Stimulated activated CD4-positive, alpha-beta T cell treated with anti-CD3 and anti-CD28 coated beads, Interleukin-2, amount 100 ng/mL, for 4 hours (primary cell): Measurements from ENCODE around the gene GCH1.

ENCODE experiments used
- DNase-seq: peaks from one replicate; pipeline ENCODE4 v3.0.0-alpha.2; 2020; ENCODE audit warnings: low read depth

Gene GCH1

DNA sequence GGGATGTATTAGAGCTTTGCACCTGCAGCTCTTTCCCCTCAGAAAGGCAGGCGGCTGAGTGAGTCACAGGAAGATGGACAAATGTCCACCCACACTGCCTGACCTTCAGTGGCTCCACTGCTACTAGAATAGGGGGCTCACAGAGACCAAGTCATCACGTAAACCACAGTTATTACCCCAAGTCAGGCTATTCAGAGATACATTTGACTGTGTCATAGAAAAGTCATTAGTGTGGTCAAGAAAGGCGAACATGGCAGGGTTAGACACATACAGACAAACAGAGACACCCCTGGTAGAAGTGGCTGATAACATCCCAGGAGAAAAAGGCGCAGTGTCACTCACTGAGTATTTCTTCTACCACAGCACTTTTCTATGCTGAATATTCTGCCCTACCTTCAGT, 36.0 kb downstream of the GCH1 start:
- DNase-seq: no peak

DNA sequence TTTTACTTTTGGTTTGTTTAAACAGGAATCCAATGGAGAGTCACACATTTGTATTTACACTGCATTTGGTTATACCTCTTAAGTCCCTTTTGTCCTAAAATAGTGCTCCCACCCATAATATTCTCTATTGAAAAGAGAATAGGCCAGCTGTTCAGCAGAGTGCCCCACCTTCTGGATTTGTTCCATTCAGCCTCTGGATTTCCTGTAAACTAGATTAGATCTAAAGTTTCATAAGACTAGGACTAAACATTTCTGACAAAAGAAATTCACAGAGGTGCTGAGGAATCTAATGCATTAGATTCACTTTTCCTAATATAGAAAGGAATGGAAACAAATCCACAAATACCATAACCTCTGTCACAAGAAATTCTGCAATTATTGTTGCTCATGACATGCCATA, 38.1 kb downstream of the GCH1 start:
- no peak for DNase-seq

DNA sequence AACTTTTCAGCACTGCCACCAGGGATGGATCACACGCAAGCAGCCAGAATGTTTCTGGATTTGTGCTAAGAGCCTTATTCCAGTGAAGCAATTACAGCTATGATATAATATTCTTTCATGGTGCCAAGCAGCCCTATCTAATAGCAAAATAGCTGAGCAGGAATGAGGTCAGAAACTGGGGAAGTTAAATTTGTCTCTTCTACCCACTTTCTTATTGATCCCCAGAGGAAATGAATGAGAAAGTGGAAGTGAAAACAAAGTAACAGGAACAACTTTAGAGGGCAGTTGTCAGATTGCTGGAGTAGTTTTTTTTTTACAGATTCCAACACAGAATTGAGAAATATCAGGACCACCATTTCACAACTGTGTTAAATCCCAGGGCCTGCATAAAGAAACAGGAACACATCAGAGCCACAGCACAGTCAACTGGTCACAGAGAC, 44.8 kb downstream of the GCH1 start:
- DNase-seq: no peak

DNA sequence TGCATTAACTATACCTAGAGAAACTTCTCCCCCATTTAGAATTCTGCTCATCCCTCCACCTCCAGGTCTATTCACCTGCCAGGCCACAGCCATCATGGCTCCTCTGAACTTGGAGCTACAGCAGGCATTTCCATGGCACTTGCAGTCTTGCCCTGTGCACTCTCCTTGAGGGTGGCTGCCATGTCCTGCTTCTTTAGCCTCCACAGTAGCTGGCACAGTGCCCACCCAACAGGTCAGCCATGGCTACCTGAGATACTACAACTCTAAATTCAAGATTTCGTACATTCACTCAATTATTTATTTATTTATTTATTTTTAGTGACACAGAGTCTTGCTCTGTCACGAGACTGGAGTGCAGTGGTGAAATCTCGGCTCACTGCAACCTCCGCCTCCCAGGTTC, 46.5 kb downstream of the GCH1 start:
- DNase-seq: no peak

DNA sequence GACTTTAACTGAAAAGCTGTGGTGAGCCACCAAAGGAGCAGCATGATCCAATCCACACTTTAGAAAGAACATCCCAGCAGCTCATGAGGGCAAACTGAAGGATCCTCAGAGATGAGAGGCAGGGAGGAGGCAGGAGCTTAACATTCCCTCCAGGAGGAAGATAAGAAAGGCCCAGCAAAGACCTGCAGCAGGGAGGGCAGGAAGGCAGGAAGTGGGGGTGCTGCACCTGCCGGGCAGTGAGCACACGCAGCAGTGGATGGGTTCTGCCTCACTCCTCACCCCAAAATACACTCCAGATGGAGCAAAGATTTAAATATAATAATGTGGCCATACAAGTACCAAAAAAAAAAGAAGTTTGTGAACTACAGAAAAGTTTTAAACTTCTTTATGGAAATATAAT, 48.4 kb downstream of the GCH1 start:
- no peak for DNase-seq

DNA sequence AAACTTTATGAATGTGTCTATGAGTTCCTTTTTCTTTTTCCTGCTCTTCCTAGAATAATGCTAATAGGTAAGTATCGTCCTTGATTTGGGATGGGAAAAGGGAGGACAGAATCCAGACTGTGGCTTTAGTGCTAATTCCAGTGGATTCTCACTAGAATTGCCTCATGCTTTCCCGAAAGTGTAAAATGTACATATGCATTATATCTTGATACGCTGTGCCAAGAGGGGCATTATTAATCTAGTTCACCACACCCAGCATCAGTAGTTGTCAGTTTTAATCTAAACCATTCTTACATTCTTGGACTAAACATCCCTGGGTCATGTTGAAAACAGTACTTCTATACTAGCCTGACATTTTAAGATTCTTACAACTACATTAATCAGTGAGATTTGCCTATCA, 49.3 kb downstream of the GCH1 start:
- DNase-seq: no peak

DNA sequence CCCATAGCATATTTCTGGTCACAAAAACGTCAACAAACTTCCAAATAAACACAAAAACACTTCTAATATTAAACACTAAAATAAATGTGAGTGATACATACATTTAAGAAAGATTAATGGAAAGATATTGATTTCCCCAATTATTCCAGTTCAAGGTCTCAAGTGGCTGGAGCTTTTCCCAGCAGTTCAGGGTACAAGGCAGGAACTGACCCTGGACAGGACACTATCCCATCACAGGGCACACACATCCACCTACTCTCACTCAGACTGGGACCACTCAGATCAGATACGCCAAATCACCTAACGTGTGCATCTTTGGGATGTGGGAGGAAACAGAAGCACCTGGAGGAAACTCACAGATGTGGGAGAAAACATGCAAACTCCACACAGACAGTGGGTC, 50.4 kb downstream of the GCH1 start:
- DNase-seq: no peak

DNA sequence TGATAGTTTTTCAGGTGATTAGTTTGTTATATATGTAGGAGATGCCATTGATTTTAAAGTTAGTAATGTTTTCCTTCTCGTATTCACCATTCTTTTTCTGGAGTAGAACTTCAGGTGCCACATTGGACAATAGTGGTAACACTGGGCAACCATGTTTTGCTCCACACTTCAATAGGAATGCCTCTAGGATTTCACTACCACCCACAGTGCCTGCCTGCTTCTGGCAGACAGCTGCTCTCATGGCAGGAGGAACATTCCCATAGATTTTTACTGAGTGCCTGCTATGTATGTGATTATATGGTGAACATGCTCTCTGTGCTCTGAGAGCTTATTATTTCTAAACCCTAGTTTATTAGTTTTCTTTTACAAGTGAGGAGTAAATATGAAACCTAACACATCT, 53.7 kb downstream of the GCH1 start:
- DNase-seq: no peak

DNA sequence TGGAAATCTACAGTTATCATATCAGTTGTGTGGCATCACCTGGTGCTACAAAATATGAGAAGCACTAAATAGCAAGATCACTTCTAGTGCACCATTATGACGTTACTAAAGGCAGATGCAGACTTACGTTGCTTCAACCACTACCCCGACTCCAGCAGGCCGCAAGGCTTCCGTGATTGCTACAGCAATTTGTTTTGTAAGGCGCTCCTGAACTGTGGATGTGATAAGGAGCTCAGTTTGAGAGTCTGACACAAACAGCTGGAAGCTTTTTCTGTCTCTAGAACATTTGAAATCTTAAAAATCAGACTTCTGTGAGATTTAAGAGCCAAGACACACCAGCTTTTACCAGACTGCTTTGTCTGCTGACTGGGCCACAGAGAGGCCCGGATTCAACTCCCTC, 57.0 kb downstream of the GCH1 start:
- no peak for DNase-seq

DNA sequence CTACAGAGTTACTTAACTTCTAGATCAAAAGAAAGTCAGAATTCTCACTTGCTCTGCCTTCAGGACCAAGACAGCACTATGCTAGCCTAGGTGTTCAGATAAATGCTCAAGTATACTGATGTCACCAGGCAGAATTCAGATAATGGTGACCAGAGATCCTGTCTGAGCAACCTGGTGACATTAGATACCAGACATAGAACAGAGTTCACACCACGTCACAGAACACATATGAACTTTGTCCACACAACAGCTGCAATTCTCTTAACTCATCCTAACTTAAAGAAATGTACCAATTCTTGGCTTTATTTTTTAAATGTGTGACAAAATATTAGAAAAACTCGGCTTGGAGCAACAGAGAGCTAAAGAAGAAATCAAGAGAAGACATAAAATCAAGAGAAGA, 58.1 kb downstream of the GCH1 start:
- no peak for DNase-seq

DNA sequence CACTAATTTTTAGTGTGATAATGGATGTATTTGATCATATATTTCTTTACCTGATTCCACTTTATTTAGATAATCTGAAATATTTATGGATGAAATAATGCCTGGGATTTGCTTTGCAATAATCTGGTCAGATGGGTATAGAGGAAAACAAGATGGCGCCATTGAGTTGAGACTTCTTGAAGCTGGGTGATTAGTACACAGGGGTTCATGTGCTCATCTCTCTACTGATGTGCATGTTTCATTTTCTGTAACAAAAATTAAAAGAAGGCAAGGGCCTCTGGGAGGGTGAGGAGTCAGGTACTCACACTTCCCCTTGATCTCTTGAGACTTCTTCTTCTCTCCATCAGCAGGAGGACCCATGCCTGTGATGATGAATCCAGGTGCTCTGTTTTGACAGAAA, 61.8 kb downstream of the GCH1 start:
- no peak for DNase-seq

DNA sequence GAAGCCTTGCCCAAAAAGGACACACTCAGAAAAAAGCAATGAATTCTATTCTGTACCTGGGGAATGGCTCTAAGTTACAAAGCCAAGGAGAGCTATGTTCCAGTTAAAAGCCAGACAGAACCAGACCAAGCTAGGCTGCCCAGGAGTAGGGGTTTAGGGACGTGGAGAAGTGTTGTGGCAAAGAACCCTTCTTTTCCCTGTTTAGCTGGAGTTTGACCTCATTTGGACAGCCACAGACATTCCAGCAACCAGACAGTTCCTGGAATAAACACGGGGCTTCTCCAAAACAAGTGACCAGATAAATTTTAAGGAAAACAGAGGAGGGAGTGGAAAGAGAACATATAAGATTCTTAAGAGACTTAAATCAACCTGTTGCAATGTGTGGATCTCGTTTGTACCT, 62.3 kb downstream of the GCH1 start:
- DNase-seq: no peak

DNA sequence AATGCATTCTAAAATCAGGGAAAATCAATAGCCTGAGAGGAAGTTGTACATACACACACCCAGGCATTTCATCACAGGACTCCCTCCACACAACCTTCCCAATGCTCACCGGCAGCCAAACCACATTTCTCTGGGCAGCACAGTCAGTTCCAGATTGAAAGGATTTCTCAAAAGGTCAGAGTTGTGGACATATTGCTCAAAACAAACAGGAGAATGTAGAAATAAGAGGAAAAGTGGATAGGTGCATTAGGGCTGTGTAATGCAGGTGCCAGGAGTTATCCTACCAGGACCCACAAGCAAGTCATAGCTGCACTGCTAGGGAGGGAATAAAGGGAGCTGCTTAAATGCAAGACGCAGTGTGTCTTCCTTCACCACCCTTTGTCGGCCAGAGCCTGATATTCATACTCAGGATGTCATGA, 62.9 kb downstream of the GCH1 start:
- no peak for DNase-seq

DNA sequence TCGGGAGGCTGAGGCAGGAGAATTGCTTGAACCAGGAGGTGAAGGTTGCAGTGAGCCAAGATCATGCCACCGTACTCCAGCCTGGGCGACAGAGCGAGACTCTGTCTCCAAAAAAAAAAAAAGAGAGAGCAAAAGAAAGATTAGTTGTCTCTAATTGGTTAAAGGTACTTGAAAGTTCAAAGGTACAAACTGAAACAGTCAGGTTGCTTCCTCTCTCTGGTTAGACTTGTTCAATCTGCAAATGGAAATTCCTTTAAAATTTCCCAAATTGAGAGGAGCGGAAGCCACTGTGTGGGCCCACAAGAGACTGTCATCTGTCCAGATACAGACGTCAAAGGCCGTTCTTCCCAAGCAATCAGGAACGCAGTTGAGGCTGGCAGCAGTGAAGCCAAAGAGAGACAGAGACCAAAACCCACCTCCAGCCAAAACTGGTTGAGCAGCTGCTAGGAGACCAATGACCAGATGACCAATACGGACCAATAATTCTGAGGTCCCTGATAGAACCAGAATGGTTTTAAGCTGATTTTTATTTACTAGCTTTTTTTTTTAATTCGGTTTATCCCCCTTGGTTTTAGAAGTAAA, 63.6 kb downstream of the GCH1 start:
- no peak for DNase-seq

DNA sequence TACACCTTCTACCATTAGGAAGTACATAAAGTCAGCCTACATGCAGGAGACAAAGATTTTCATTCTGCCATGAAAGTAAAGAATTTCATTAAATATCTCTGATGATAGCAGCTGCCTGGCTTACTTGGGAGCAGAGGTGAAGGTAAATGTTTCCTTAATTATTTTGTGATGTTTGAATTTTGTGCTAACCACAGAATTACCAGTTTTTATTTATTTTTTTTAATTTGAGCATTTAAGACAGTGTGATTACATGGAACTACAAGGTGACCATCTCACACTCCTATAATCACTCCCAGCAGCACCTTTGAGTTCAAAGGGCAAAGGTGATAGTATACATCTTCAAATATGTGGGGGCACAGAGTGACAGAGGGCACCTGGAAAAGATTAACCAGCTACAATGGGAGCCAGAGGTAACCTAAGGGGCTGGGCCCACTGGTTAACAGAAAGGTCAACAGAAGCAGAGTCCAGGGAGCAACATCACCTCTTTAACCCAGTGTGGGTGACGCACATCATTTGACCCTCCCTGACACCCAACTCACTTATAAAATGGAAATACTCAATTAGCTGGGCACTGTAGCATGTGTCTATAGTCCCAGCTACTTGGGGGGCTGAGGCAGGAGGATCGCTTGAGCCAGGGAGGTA, 65.0 kb downstream of the GCH1 start:
- DNase-seq: no peak

DNA sequence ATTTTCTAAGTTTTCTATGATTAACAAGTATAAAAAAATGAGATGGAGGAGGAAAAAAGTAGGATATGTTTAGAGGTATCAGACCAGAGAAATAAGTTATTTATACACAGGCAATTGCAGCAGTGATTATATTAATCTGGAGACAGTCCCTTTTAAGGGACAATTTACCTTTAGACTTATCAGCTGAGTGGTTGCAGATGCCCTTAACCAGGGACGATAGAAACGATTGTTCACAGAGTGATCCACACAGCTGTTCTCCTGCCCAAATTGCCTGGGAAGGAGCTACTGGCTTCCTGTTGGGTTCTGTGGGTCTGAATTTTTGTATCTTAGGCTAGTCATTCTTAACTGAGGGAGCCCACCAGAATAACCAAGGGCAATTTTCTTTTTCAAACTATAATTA, 66.4 kb downstream of the GCH1 start:
- no peak for DNase-seq

DNA sequence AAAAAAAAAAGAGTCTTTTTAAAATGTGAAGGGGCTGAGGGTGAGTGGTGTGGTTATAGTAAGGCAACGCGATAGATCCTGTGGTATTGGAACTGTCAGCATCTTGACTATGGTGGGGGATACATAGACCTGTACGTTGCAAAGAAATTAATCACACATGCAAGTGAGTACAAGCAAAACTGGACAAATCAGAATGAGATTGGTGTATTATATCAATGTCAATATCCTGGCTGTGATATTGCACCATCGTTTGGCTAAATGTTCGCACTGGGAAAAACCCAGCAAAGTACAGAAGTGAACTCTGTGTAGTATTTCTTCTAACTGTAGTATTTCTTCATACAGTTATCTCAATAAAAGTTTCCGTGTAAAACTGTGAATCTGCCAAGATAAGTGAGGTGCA, 67.9 kb downstream of the GCH1 start:
- DNase-seq: no peak

DNA sequence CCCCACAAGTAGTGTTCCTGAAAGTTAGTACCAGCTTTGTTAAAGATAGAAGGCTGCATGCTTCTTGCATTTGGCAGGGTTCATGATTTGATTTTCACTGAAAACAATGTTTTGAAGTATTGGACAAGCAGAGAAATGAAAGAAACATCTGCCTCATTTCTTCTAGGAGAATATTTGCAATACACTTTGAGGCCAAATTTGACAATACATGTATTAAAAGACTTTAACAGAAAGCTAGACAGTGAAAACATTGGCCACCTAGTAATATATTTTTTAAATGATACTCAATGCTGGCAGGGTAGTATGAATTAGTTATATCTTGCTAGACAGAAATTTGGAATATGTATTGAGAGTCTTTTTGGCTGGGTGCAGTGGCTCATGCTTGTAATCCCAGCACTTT, 68.5 kb downstream of the GCH1 start:
- DNase-seq: no peak

DNA sequence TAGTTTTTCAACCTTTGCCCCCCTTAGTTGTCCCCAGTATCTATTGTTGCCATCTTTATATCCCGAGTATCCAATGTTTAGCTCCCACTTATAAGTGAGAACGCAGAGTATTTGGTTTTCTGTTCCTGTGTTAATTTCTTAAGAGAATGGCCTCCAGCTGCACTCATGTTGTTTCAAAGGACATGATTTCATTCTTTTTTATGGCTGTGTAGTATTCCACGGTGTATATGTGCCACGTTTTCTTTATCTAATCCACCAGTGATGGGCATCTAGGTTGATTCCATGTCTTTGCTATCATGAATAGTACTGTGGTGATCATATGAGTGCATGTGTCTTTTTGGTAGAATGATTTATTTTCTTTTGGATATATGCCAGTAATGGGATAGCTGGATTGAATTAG, 72.0 kb downstream of the GCH1 start:
- no peak for DNase-seq

DNA sequence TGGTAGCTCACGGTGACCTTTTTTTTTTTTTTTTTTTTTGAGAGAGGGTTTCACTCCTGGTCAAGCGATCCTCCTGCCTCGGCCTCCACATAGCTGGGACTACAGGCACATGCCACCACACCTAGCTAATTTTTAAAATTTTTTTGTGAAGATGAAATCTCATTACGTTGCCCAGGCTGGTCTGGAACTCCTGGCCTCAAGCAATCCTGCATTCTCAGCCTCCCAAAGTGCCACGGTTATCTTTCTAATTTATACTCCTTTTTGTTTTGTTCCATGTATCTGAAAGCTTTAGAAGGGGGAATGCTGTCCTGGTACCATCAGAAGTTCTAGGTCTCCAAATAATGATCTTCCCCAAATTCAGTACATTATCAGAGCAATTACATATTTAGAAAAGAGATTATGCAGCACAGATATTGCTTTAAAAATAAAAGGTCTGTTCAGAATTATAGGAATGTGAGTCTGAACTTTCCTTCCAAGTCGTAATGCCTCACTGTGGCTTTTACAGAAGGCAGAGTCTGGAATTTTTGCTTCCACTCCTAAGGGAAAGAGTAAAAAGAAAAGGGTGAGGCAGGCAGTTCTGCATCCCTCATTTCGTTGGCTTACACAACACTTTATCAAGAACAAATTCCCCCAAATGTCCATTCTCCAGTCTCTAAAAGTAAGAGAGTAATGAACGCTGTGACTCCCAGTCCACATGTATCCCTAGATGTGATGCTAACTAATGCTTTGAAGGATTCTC, 73.0 kb downstream of the GCH1 start:
- no peak for DNase-seq

DNA sequence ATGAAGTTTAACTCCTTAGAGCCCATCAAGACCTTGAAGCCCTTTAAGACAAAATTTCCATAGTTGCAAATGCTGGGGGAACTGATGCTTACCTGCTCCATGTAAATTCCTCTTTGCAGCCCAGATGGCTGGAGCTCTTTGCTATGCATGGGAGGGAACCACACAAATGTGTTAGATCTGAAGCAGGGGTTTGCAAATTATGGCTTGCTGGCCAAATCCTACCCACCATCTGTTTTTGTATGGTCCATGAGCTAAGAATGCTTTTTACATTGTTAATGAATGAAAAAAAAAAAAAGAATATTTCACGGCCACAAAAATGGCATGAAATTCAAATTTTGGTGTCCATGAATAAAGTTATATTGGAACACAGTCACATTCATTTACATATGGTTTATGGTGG, 74.6 kb downstream of the GCH1 start:
- DNase-seq: no peak

DNA sequence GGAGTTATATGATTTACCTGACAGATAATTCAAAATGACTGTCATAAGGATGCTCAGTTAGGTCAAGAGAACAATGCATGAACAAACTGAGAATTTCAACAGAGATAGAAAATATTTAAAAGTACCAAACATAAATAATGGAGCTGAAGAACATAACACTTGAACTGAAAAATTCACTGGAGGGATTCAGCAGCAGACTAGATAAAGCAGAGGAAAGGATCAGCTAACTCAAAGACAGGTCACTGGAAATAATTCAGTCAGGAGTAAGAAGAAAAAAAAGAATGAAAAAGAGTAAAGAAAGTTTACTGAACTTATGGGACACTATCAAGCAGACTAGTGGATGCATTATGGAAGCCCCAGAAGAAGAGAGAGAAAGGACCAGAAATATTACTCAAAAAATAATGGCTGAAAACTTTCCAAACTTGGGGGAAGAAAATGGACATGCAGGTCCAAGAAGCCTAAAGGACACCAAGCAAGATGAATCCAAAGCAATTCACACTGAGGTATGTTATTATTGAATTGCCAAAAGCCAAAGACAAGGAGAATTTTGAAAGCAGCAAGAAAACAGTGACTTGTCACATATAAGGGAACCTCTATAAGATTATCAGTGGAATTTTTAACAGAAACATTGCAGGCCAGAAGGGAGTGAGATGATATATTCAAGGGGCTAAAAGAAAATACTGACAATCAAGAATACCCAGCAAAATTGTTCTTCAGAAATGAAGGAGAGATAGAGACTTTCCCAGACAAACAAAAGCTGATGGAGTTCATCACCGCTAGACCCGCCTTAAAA, 78.7 kb downstream of the GCH1 start:
- DNase-seq: no peak

DNA sequence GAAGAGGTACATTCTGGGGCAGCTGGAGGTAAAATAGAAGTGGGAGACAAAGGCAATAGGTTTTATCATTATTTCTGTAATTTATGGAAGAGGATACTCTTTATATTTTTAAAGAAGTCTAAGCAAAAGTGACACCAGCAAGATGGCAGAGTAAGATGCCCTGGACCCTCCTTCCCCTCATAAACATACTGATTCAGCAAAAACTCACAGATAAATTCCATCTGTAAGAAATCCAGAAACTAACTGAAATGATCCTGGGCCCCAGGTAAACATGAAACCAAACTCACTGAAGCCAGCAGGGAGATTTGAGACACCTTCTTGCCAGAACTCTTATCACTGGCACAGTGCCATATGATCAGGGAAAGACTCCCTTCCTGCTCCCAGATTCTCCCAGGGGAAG, 79.9 kb downstream of the GCH1 start:
- DNase-seq: no peak
